Adipocyte (in vitro differentiated cells): ENCODE data around the gene DGKB.

Experiments
- DNase-seq: peaks from one replicate; pipeline ENCODE4 v3.0.0-alpha.2; 2015; ENCODE audit warnings: low read depth
- H3K27me3 ChIP-seq: replicated peaks from 2 replicates; pipeline ENCODE4 v1.7.0; 2013; ENCODE audit warnings: mild to moderate bottlenecking, low read length, moderate library complexity; ENCODE audit not compliant: control insufficient read depth, insufficient read depth
- H3K36me3 ChIP-seq: 2 replicates; pipeline ENCODE4 v1.7.0; 2013; ENCODE audit warnings: low read length, mild to moderate bottlenecking, moderate library complexity; ENCODE audit not compliant: control insufficient read depth, insufficient read depth, severe bottlenecking
- H3K4me1 ChIP-seq: 2 replicates; pipeline ENCODE4 v1.7.0; 2013; ENCODE audit warnings: mild to moderate bottlenecking, low read length, moderate library complexity; ENCODE audit not compliant: control insufficient read depth, insufficient read depth
- H3K4me3 ChIP-seq: 2 replicates; pipeline ENCODE4 v1.7.0; 2013; ENCODE audit warnings: mild to moderate bottlenecking, low read length, moderate library complexity
- H3K9ac ChIP-seq: 2 replicates; pipeline ENCODE4 v1.7.0; 2013; ENCODE audit warnings: mild to moderate bottlenecking, low read length, moderate library complexity
- H3K9me3 ChIP-seq: 2 replicates; pipeline ENCODE4 v1.7.0; 2013; ENCODE audit warnings: mild to moderate bottlenecking, low read length, moderate library complexity; ENCODE audit not compliant: control insufficient read depth

DGKB gene

GRCh38 chr7:14579971-14580370 is 322.6 kb downstream of the DGKB start:
- no peak overlapping the region for H3K4me3 ChIP-seq
- H3K27me3 ChIP-seq = no peaks in the 10 kb centered on the region
- H3K9me3 ChIP-seq = peaks cover 6% of the 10 kb centered on the region
- no peaks in the 10 kb centered on the region for H3K36me3 ChIP-seq
- H3K9ac ChIP-seq = no peak overlapping the region
- H3K4me1 ChIP-seq = no peaks in the 10 kb centered on the region
- no peak for DNase-seq

- H3K9ac ChIP-seq = no peak overlapping the region
- no peaks in the 10 kb centered on the region for H3K36me3 ChIP-seq
- H3K9me3 ChIP-seq = no peaks in the 10 kb centered on the region
- no peak for DNase-seq
- H3K4me1 ChIP-seq = no peaks in the 10 kb centered on the region
- no peak overlapping the region for H3K4me3 ChIP-seq
- H3K27me3 ChIP-seq = no peaks in the 10 kb centered on the region
Observed at GRCh38 chr7:14576578-14576977, 326.0 kb downstream of the DGKB start.

GRCh38 chr7:14570750-14571607 is 331.6 kb downstream of the DGKB start:
- no peak for DNase-seq
- no peaks in the 10 kb centered on the region for H3K4me1 ChIP-seq
- H3K9ac ChIP-seq = no peak overlapping the region
- H3K4me3 ChIP-seq = no peak overlapping the region
- no peaks in the 10 kb centered on the region for H3K9me3 ChIP-seq
- H3K36me3 ChIP-seq = no peaks in the 10 kb centered on the region
- no peaks in the 10 kb centered on the region for H3K27me3 ChIP-seq

- H3K9me3 ChIP-seq = no peaks in the 10 kb centered on the region
- H3K9ac ChIP-seq = no peak overlapping the region
- H3K4me1 ChIP-seq = no peaks in the 10 kb centered on the region
- no peak for DNase-seq
- no peaks in the 10 kb centered on the region for H3K27me3 ChIP-seq
- no peaks in the 10 kb centered on the region for H3K36me3 ChIP-seq
- no peak overlapping the region for H3K4me3 ChIP-seq
Observed at GRCh38 chr7:14552060-14552459, 350.5 kb downstream of the DGKB start.

- Histone ChIP-seq H3K27me3 (no peaks in the 10 kb centered on the region), H3K36me3 (no peaks in the 10 kb centered on the region), H3K9me3 (no peaks in the 10 kb centered on the region), H3K4me3 (no peak overlapping the region), H3K9ac (no peak overlapping the region), H3K4me1 (no peaks in the 10 kb centered on the region)
- DNase-seq = no peak
Observed at GRCh38 chr7:14551310-14551709, 351.2 kb downstream of the DGKB start.

GRCh38 chr7:14542624-14543023 is 359.9 kb downstream of the DGKB start:
- Histone ChIP-seq H3K4me3 (no peak overlapping the region), H3K9me3 (peaks cover 4% of the 10 kb centered on the region), H3K27me3 (no peaks in the 10 kb centered on the region), H3K36me3 (no peaks in the 10 kb centered on the region), H3K4me1 (no peaks in the 10 kb centered on the region), H3K9ac (no peak overlapping the region)
- DNase-seq = no peak

GRCh38 chr7:14521183-14521582 is 381.4 kb downstream of the DGKB start:
- Histone ChIP-seq H3K4me1 (no peaks in the 10 kb centered on the region), H3K27me3 (no peaks in the 10 kb centered on the region), H3K9ac (no peak overlapping the region), H3K4me3 (no peak overlapping the region), H3K36me3 (no peaks in the 10 kb centered on the region), H3K9me3 (no peaks in the 10 kb centered on the region)
- DNase-seq = peak; percentile 3

- DNase-seq = no peak
- Histone ChIP-seq H3K36me3 (no peaks in the 10 kb centered on the region), H3K4me3 (no peak overlapping the region), H3K9me3 (peaks cover 11% of the 10 kb centered on the region), H3K27me3 (no peaks in the 10 kb centered on the region), H3K4me1 (no peaks in the 10 kb centered on the region), H3K9ac (no peak overlapping the region)
Observed at GRCh38 chr7:14510268-14510667, 392.3 kb downstream of the DGKB start.

GRCh38 chr7:14507617-14508016 is 394.9 kb downstream of the DGKB start:
- peaks cover 11% of the 10 kb centered on the region for H3K9me3 ChIP-seq
- no peak overlapping the region for H3K4me3 ChIP-seq
- H3K4me1 ChIP-seq = no peaks in the 10 kb centered on the region
- H3K36me3 ChIP-seq = no peaks in the 10 kb centered on the region
- no peak overlapping the region for H3K9ac ChIP-seq
- H3K27me3 ChIP-seq = no peaks in the 10 kb centered on the region
- no peak for DNase-seq

- H3K27me3 ChIP-seq = no peaks in the 10 kb centered on the region
- DNase-seq = no peak
- no peak overlapping the region for H3K9ac ChIP-seq
- H3K9me3 ChIP-seq = peaks cover 12% of the 10 kb centered on the region
- H3K4me1 ChIP-seq = no peaks in the 10 kb centered on the region
- H3K4me3 ChIP-seq = no peak overlapping the region
- H3K36me3 ChIP-seq = no peaks in the 10 kb centered on the region
Observed at GRCh38 chr7:14505906-14506305, 396.6 kb downstream of the DGKB start.

- H3K9ac ChIP-seq = no peak overlapping the region
- H3K27me3 ChIP-seq = no peaks in the 10 kb centered on the region
- H3K9me3 ChIP-seq = peaks cover 5% of the 10 kb centered on the region
- no peaks in the 10 kb centered on the region for H3K36me3 ChIP-seq
- no peak for DNase-seq
- no peaks in the 10 kb centered on the region for H3K4me1 ChIP-seq
- no peak overlapping the region for H3K4me3 ChIP-seq
Observed at GRCh38 chr7:14504134-14504533, 398.4 kb downstream of the DGKB start.

GRCh38 chr7:14503623-14504022 is 398.9 kb downstream of the DGKB start:
- Histone ChIP-seq H3K36me3 (no peaks in the 10 kb centered on the region), H3K9me3 (peaks cover 5% of the 10 kb centered on the region), H3K27me3 (no peaks in the 10 kb centered on the region), H3K4me3 (no peak overlapping the region), H3K4me1 (no peaks in the 10 kb centered on the region), H3K9ac (no peak overlapping the region)
- no peak for DNase-seq
